HG03280 (cell line): Measurements from ENCODE around the gene SFPQ.
"Not testable (repeated sequence)": the region's sequence is repeated elsewhere in the genome, so short reads cannot be mapped to it uniquely, and the experiment has no call there.

Experiments
- ATAC-seq: cut with Tn5 transposase; IDR thresholded peaks from one replicate; pipeline ENCODE4 v1.9.1; 2021; ENCODE audit warnings: mild to moderate bottlenecking, moderate library complexity; ENCODE audit not compliant: unreplicated experiment

Gene SFPQ

GRCh38 chr1:35192853-35193664 lies at the start of gene SFPQ:
Gene SFPQ (minus strand): TSS chr1:35193145. CDS start chr1:35193049, 96 bp downstream.
- peak; percentile 92 for ATAC-seq

DNA sequence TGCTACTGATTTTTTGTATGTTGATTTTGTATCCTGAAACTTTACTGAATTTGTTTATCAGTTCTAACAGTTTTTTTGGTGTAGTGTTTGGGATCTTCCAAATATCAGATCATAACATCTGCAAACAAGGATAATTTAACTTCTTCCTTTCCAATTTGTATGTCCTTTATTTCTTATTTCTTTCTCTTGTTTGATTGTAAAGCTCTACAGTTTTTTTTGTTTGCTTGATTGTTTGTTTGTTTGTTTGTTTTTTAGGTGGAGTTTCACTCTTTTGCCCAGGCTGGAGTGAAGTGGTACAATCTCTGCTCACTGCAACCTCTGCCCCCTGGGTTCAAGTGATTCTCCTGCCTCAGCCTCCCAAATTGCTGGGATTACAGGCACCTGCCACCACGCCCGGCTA lies 43.8 kb upstream of the SFPQ start:
- ATAC-seq = not testable (repeated sequence)

DNA sequence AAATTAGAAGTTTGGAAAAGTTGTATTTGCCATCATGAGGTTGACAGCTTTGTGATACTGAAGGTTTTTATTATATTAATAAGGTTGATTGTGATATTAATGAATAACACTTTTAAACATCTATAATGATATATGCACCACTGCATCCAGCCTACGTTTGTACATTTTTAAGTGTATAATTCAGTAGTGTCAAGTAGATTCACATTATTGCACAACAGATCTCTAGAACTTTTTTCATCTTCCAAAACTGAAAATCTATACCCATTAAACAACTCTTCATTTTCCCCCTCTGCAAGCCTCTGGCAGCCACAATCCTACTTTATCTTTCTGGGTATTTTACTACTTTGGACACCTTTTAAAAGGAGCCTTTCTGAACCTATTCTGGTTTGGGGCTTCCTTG lies 38.3 kb upstream of the SFPQ start:
- ATAC-seq = no peak

DNA sequence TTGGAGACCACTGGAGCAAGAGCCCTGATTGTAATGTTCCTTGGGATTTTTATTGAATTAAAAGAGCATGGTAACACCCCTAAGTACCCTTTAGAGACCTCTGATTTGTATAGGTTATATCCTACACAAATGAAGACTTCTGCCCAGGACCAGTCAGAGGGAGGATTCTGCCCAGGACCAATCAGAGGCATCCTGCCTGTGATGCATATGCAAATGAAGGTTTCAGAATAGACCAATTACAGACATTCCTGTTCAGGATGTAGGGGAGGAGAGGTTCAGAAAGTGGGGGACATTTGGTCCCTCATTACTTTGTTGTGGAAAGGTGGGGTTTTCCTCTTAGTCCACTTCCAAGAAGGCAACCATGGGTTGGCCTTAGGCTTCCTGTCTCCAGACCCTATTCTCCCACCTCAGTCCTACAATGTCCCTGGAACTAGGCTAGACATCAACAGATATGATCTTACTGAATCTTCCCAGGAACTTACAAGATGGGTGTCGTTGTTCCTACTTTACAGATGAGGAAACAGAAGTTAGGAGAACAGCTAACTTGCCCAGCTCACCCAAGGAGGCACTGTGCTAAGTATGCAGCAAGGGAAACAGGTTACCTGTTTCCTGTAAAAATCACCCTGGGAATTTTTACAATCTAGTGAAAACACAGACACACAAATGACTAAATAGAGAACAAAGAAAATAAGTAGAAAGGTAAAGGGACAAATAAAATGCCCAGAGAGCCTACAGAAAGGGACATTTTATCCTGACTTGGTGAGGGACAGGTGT lies 36.8 kb upstream of the SFPQ start:
- no peak for ATAC-seq

DNA sequence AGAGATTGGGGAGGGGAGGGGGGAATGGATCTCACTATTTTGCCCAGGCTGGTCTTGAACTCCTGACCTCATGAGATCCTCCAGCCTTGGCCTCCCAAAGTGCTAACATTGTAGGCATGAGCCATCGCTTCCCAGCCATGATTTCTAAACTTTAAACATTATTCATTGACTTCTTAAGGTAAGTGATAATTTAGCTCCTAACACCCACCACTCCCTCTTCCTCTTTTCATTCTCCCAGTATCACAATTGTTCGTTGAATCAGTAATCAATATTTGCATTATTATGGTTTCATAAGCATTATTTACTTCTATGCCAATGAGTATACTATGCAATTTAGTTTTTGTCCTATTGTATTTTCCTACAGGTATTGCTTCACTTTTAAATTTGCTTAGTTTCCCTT lies 33.6 kb upstream of the SFPQ start:
- no peak for ATAC-seq

DNA sequence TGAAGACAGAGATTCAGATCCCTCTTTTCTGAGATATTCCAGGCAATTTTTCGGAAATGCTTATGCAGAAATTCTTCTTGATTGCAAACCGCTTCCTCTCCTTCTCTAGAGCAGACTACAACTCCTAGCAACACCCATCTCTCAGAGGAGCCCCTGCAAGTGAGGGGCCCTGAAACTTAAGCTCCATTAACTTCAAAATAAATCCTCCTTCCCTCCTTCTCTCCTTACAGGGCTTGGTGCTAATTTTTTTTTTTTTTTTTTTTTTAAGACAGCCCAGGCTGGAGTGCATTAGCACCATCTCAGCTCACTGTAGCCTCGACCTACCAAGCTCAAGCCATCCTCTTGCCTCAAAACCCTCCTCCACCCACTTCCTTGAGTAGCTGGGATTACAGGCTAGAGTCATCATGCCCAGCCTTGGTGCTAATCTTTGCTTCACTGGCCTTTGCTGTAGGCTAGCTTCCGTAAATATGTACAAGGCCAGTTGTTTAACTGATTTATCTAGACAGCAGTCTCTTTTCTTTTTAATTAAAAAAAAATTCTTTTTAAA lies 30.2 kb upstream of the SFPQ start:
- ATAC-seq = no peak

GRCh38 chr1:35222322-35223083 lies 29.6 kb upstream of the SFPQ start:
- no peak for ATAC-seq

DNA sequence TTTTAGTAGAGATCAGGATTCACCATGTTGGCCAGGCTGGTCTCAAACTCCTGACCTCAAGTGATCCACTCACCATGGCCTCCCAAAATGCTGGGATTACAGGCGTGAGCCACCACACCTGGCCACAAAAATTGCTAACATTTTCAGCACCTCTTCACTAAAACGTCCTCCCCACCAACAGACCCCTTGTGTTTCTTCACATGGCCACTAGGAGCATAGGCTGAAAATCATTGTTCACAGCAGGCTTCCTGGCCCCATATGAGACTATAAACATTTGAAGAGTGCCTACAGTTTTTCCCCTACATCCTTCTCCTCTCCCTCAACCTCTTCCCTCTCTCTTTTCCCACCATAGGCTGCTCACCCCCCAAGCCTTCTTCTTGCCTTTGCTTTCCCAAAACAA lies 28.0 kb upstream of the SFPQ start:
- no peak for ATAC-seq

DNA sequence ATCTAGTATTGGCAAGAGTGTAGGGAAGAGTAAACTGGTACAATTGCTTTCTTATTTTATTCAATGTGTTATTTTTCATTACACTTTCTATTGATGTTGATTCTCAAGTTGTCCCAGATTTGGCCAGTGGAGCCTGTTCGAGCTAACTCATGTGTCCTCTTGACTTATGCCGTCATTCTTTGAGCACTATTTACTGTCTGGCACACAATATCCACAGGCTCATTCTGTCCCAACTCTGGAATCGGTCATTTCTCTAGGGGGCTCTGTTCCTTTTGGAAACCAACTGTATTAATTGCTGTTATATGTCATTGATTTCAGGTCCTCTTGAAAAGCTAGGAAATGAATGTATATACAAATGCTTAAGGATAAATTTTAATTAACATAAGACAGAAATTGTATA lies 22.4 kb upstream of the SFPQ start:
- no peak for ATAC-seq

- ATAC-seq = no peak
These were observed 18.1 kb upstream of the SFPQ start for GRCh38 chr1:35211120-35211414.

GRCh38 chr1:35210321-35211119 lies 17.6 kb upstream of the SFPQ start:
- ATAC-seq = no peak

DNA sequence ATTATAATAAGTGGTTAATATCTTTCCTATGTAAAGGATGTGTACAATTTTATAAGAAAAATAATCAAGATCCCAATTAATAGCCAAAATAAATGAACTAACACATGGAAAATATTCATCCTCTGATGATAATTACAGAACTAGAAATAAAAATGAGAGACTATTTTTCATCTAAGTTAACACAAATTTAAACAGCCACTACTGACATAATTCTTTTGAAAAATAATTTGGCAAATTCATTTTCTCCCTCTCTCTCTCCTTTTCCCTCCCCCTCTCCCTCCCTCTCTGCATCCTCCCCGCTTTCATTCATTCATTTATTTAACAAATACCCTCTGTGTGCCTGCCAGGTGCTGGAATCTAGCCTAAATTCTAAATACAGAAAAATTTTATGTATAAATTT lies 10.3 kb upstream of the SFPQ start:
- no peak for ATAC-seq

DNA sequence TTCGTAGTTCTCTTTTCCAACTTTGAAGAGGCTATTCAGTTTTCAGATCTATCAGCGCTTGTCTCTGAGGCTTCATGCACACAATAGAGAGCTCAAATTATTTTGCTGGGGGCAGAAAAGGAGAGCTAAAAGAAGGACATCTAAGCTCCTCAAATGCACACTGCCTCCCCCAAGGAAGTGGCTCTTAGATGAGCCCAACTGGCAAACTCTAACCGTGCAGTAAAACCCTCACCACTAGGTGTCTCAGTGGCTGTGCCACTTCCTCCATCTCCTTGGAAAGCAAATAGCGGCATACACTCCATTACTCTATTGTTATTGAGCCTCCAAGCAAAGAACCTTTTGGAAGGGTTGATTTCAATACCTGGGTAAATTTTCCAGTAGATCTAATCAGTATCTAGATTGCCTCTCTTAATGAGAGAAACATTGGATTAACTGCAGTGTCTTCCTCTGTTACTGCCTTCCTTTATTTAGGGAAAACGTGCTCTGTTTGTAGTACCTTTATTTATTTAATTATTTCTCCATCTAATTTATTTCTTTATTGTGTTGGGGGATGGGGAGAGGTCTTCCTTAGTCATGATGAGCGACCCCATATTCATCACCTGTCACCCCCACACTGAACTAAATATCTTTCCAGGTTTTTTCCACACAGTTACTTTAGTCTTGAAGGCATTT lies 9.2 kb upstream of the SFPQ start:
- ATAC-seq = peak; percentile 62

DNA sequence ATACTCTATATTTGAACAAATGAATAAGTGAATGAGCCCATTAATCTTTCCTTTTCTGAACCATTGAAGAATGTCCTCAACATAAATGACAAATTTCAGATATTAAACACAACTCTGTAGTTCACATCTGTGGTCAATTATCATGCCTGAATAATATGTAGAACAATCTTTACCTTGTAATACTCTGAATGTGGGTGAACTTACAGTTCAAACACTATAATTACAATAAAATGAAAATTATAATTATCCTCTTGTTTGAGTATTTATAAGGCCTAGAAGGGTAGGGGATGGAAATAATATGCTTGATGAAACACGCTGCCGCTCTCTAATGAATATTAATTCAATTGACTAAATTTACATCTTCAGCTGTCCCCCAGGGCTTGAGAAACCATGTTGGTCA lies 8.7 kb upstream of the SFPQ start:
- no peak for ATAC-seq

DNA sequence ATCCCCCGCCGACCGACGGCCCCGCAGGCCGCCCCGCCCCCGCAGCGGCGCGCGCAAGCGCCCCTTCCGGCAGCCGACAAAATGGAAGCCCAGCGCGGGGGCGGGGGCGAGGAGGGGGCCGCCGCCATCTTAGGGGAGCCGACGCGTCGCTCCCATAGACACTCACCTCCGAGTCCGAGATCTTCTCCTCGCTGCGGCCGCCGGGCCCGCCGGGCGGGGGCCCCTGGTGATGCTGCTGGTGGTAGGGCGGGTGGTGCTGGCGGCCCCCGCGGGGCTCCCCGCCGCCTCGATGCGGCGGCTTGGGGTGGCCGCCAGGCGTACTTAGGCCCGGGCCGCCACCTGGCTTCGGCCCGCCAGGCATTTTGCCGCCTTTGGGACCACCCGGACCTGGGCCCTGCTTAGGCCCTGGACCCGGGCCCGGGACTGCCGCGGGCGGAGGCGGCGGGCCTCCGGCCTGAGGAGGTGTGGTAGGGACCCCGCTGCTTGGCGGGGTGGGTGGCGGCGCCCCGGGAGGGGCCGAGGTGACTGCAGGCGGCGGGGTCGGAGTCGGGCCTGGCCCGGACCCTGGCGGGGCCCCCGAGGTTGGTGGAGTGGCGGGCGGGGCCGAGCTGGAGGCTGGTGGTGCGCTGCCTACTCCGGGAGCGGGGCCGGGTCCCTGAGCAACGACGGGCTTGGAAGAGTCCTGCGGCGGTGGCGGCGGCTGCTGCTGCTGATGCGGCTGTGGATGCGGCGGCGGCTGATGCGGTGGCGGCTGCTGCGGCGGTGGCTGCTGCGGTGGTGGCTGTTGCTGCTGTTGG lies 691 bp downstream of the SFPQ start:
- peak; percentile 40 for ATAC-seq

DNA sequence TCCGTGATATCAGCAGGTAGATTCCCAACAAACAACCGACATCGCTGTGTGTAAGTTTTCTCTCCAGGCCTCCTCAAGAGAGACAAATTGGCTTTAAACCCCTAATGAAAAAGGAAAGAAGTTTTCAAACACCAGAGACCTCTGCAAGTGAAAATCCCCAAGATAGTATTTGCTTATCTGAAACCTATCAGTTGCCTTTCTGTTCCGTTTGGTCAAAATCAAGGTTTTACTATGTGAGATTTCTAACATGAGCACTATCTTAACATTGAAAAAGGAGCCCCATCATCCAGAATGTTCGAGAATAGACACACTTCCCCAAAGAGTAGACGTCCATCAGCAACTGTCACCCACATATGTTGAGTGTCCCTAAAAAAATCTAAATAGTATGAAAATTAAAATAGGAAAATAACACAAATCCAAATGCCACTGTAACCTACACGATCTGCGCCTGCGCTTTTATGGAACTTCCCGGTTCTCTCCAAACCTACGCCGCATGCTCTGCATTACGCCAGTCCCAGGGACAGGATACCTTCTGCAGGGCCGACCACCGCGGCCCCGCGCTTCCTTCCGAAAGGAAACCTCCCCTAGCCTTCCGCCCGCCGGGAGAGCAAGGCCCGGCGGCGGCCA lies 1.4 kb downstream of the SFPQ start:
- no peak for ATAC-seq

GRCh38 chr1:35190784-35191183 lies 2.2 kb downstream of the SFPQ start:
- ATAC-seq = no peak

GRCh38 chr1:35188578-35189392 lies 4.2 kb downstream of the SFPQ start:
- ATAC-seq = no peak
